ENCODE data around the gene MGME1.

DNA sequence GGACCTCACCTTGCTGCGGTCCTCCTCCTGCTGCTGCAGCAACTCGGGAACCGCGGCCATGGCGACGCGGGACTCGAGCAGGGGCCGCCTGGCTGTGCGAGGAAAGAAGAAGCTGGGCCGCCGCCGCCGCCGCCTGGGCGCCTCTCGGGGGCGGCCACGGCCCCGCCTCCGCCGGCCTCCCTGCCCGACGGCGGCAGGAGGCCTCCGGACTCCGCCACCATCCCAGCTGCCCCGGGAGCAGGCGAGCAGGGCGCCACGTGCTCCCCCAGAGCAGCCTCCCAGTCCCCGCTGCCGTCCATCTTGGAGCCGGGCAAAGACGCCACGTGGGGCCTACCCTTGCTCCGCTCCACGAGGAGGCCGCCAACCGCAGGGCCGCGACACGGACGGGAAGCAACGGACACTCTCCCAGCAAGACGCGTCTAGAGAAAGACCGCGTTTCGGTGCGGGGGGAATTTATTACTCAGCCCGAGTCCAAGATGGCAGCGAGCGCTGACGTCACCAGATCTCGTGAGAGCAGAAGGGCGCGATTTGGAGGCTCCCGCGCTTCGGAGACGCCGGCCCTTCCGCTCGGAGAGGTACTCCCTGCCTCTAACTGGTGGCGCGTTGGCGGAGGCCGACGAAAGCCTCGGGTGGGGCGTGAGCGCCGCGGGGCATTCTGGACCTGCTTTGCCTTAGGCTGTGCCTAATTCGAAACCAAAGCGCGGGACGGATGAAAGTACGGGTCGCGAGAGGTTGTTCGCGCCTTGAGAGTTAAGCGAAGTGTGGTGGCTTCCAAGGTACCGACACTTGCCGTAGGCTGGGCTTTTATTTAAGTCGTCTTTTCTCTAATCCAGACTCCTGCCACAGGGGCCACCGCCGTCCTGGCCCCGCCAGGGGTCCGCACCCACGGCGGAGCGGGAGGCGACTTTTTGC is at the start of gene MGME1, which contains the start of gene SNX5:
- TF ChIP-seq, protein P1, sequence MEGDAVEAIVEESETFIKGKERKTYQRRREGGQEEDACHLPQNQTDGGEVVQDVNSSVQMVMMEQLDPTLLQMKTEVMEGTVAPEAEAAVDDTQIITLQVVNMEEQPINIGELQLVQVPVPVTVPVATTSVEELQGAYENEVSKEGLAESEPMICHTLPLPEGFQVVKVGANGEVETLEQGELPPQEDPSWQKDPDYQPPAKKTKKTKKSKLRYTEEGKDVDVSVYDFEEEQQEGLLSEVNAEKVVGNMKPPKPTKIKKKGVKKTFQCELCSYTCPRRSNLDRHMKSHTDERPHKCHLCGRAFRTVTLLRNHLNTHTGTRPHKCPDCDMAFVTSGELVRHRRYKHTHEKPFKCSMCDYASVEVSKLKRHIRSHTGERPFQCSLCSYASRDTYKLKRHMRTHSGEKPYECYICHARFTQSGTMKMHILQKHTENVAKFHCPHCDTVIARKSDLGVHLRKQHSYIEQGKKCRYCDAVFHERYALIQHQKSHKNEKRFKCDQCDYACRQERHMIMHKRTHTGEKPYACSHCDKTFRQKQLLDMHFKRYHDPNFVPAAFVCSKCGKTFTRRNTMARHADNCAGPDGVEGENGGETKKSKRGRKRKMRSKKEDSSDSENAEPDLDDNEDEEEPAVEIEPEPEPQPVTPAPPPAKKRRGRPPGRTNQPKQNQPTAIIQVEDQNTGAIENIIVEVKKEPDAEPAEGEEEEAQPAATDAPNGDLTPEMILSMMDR (IDR thresholded peaks at IDR 0.05; ENCODE audit: insufficient read depth, low read depth, low read length): no peak
- no peak for TF ChIP-seq EZH2 (IDR thresholded peaks at IDR 0.05; ENCODE audit: insufficient read depth, low read length)
